Renal cortex interstitium (tissue), 11 donors: ENCODE measurements around the gene BBS1. TPM values are rescaled to one million over a fixed set of nuclear protein-coding genes. Genes with fewer than 3 reads are reported as not detected.
"Not testable (repeated sequence)": the region's sequence is repeated elsewhere in the genome, so short reads cannot be mapped to it uniquely, and the experiment has no call there.

Experiments used
- DNase-seq, 11 donors: peaks; one replicate each; pipeline ENCODE4 v3.0.0-alpha.2; 2013; ENCODE audit warnings: low read depth in 9 of 11, low spot score in 4 of 11; ENCODE audit errors: extremely low read depth in 1 of 11
- polyA plus RNA-seq, 3 donors: library from polyadenylated mRNA; unstranded; fragments of 120-200 nt; gene quantifications; one replicate each; pipeline ENCODE4 v1.2.1, GENCODE V29; 2013; ENCODE audit not compliant: insufficient read length in 3 of 3

BBS1 gene
- polyA plus RNA-seq, 3 donors: 71.3 to 92.4 (median 71.7) TPM

DNA sequence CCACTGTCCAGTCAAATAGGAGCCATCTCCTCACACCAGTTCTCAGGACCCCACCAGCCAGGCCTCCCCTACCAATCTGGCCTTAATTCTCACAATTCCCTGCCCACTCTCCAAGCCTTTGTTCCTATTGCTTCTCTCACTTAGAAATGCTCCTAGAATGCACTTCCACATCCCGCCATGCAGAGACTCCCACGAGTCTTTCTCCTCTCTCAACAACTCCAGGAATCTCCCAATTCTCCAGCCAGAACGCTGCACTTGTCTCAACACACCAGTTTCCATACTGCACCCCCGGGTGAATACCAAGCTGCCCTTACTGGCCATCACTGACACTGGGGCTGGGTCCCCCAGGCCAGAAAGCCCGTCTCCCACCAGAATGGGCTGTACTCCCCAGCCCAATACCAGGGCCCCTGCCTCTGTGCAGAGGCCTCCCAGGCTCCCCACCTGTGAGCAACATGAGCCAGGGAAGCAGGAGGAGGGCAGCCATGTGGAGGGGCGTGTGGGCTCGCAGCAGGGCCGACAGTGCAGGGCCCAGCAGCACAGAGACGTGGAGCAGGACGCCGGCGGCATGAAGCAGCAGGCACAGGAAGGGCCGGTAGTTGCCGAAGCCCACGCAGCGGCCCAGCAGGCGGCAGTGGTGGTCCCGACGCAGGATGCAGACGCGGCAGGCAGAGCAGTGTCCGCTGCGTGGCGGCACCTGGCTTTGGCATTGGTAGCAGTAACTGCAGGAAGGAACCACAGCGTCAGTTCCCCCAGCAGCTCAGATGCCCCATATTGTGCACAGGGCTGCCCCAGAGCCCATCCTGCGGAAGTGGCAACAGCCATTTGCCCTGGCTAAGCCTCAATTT is 33.0 kb downstream of the BBS1 start:
- DNase-seq: peak in 6 of 11 donors; percentile 46 to 68 (median 56)

GRCh38 chr11:66544952-66545351 is 34.5 kb downstream of the BBS1 start:
- DNase-seq: not testable (repeated sequence)

DNA sequence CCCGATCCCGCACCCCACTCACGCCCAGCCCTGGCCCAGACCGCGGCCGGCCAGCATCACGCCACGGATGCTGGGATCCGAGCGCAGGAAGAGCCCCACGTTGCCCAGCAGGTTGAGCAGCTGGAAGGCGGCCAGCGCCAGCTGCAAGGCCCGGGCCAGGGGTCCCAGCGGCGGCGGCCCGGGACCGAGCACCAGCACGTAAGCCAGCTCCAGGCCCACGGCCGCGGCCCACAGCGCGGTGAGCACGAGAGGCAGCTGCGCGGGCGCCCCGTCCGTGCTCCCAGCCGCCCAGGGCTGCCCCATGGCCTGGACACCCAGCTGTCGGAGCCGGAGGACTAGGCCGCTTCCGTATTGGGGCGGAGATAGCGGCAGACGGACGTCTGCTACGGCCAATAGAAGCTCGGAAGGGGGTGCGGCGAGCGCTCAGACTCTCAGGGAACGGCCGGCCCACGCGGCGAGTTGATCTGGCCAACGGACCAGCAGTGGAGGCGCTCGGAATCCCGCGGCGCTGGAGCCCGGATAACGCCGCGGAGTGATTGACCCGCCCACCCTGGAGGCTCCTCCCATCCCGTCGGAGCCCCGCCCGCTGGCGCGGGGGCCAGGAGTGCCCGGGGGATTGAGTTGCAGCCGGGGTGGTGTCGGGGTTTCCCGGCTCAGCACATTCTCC is 35.4 kb downstream of the BBS1 start, which contains the start of gene ZDHHC24:
ZDHHC24 (minus strand) TSS at position 348 of the 667 bp plus-strand sequence; CDS start at position 303, 45 bp downstream.
- peak; percentile 77 to 92 (median 88) for DNase-seq

- DNase-seq: no peak
These were observed 36.0 kb downstream of the BBS1 start, which contains the start of gene ACTN3 for GRCh38 chr11:66546368-66546965. Gene ACTN3, plus strand, starts transcription at chr11:66546903. Its CDS starts 35 bp downstream, at chr11:66546938.

- no peak for DNase-seq
These were observed 36.7 kb downstream of the BBS1 start for GRCh38 chr11:66546966-66547661.

- DNase-seq: no peak
These were observed 37.2 kb downstream of the BBS1 start for GRCh38 chr11:66547662-66548009.

GRCh38 chr11:66548041-66548440 is 37.6 kb downstream of the BBS1 start:
- no peak for DNase-seq

- no peak for DNase-seq
These were observed 38.6 kb downstream of the BBS1 start for GRCh38 chr11:66548774-66549630.

DNA sequence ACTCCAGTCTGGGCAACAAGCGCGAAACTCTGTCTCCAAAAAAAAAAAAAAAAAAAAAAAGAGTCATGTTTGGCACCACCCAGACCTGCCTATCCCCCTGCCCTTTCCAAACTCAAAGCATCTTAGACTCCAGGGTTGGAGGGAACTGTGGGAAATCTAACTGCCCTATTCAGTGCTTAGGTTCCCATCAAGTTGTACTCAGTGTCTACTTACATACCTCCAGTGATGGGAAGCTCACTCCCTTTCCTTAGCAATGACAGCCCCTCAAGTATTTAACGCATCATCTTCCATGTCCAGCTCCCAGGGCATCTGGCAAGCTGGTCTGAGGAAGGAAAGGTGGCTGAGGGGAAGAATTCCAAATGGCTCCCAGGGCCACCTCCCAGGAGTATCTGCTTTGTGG is 39.3 kb downstream of the BBS1 start:
- no peak for DNase-seq

DNA sequence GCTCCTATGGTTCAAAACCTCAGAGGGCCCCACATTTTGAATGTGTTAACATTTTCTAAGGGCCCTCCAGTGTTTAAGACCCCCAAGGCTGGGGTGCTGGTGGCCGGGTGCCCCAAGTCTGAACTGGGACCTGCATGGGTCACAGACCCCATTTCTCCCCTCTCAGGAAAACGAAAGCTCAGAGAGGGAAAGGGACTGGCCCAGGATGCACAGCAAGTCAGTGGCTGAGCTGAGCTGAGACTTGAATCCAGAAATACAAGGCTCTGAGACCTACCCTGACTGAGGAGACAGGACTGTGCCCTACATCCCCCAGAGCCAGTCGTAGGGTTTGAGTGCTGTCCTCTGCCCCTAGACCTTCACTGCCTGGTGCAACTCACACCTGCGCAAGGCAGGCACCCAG is 40.5 kb downstream of the BBS1 start:
- DNase-seq: no peak

DNA sequence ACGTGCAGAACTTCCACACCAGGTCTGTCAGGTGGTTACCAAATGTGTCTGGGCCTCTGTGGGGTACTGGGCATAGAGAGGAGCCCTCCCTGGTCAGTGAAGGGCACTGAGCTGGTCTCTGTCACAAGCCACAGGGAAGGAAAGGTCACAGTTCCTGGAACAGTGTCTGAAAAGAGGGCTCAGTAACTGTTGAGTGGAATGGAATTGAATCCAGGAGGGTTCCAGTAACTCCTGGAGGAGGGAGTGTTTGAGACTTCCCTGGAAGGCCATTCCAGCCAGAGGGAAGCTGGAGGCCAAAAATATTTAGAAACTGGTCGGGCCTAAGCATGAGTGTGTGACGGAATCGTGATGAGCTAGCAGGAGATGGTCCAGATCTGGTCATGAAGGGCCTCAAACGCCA is 44.2 kb downstream of the BBS1 start:
- DNase-seq: no peak

DNA sequence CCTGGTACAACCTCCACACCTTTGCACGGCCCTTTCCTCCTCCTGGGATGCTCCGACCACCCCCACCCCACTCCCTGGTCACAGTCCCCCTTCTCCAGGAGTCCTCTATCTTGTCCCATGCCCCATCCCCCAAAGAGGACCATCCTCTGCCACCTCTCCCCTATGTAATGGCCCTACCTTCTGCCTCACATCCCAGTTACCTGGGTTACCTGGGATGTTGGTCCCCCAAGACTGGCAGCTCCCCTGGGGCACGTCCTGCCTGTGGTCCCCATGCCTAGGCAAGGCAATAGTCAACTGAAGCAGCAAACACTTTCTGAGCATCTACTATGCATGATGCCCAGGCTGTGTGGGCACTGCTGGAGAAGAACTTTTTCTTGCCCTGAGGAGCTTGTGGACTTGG is 45.0 kb downstream of the BBS1 start:
- DNase-seq: no peak

GRCh38 chr11:66556086-66556485 is 45.7 kb downstream of the BBS1 start:
- no peak for DNase-seq

DNA sequence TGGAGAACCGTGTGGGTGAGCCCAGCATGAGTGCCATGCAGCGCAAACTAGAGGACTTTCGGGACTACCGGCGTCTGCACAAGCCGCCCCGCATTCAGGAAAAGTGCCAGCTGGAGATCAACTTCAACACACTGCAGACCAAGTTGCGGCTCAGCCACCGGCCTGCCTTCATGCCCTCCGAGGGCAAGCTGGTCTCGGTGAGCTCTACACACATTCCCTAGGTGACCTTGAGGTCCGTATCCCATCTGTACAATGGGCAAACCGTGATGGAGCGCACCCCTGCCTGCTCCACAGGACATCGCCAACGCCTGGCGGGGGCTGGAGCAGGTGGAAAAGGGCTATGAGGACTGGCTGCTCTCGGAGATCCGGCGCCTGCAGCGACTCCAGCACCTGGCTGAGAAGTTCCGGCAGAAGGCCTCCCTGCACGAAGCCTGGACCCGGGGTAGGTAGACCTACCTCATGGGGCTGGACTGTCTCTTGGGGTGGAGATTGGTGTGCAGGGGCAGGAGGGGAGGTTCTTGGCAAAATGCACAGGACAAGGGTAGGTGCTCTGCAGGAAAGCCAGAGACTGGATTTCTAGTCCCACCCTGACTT is 47.4 kb downstream of the BBS1 start:
- DNase-seq: no peak

GRCh38 chr11:66559142-66559865 is 48.9 kb downstream of the BBS1 start:
- DNase-seq: no peak

DNA sequence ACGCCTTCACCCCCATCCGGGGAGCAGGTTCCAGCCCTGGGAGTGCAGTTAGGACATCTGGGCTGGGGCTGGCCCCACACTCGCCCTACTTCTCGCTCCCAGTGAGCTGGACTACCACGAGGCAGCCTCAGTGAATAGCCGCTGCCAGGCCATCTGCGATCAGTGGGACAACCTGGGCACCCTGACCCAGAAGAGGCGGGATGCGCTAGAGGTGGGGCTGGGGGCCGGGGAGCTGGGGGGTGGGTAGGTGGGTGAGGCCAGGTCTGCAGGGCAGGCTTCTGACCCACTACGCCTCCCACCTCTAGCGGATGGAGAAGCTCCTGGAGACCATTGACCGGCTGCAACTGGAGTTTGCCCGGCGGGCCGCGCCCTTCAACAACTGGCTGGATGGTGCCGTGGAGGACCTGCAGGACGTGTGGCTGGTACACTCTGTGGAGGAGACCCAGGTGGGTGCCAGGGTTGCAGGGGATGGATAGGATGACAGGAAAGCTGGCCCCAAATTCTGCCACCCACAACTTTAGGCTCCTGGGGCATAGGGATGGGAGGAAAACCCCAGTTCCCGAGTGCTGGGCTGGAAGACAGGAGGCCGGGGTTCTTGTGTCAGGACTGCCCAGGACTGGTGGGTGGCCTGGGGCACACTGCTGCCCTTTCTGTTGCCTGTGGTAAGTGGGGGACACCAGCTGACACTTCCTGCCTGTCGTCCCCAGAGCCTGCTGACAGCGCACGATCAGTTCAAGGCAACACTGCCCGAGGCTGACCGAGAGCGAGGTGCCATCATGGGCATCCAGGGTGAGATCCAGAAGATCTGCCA is 49.6 kb downstream of the BBS1 start:
- DNase-seq: no peak
